ENCODE measurements around the gene ELFN1.

ELFN1 gene

GRCh38 chr7:1643270-1644092 lies 26.6 kb upstream of the ELFN1 start:
- DNase-seq: no peak

DNA sequence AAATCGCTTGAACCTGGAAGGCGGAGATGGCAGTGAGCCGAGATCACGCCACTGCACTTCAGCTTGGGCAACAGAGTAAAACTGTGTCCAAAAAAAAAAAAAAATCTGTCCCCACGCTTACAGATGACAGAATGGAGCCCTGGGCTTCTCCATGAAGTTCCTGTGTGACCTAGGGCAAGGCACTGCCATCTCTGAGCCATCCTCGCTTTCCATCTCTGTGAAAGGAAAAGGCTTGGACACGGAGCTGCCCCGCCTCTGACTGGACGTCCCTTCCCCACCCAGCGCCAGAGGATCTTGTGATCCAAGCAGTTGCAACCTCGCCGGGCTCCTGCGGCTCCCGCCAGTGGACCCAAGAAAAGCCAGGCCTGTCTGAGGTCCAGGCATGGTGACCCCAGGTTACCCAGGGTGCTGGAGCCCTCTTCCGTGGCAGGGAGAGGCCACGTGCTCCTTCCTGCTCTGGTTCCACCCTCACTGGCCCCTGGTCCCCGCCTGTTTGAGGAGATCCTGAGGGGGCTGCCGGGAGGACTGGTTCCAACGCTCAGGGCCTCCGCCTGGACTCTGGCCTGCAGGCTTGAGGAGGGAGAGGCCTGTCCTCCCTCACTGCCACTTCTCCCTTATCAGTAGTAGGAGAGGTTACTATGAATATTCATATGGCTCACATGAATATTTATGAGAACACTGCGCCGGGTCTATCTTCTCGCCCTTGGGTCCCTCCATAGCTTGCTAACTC lies 25.6 kb upstream of the ELFN1 start:
- no peak for DNase-seq

GRCh38 chr7:1645071-1645409 lies 25.0 kb upstream of the ELFN1 start:
- DNase-seq: no peak

GRCh38 chr7:1645476-1645875 lies 24.6 kb upstream of the ELFN1 start:
- no peak for DNase-seq

GRCh38 chr7:1646391-1646790 lies 23.7 kb upstream of the ELFN1 start:
- DNase-seq: no peak

GRCh38 chr7:1646957-1647891 lies 22.9 kb upstream of the ELFN1 start:
- DNase-seq: no peak

- no peak for DNase-seq
Measured at GRCh38 chr7:1647961-1648672, 22.0 kb upstream of the ELFN1 start.

DNA sequence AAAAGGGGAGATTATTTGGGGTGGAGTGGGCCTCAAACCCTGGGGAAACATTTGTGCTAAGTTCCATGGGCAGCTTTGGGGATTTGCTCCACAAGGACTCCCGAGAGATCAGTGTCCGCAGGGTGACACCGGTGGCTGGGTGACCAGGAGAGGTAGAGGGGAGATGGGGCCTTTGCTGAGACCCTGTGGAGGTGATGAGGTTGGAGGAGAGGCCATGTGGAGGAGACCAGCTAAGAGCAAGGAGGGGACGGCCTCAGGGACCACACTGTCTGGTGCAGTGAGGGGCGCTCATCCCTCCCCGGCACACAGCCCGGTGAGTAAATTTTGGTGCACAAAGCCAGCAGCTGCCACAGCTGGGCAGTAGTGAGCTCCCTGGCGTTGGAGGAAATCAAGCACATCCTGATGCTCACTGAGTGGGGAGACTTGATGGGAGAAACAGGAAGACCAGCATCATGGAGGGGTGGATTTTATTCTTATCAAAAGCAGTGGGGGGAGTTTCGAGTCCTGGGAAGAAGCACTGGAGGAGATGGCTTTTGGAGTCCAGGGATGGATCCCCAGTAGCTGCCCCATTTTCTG lies 20.2 kb upstream of the ELFN1 start:
- DNase-seq: no peak

DNA sequence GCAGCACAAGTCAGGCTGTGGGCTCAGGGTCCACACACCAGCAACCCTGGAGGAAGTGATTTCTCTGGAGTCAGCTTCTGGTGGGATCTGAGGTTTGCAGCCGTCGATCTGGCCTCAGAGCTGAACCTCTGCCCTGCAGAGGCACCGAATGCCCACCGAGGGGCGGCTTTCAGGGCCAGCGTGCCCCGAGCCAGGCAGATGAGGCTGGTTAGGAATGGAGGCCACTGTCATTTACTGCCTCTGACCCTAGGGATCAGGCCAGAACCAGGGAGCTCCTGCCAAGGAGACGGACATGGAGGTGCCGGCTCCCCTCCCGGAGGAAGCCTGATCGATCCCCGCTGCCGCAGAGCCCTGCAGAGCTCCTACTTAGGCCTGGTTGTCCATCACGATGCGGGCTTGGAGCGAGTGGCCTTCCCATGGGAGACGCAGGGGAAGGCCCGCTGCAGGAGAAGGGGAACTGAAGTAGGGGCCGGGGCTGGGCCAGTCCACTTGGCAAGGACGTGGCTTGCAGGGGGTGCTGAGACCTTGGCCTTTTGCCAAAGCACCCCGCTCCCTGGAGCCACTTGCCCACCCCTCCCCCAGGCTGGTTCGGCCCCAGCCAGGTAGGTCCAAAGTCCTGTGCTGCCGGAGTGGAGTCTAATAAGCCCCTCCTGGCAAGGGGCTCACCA lies 19.6 kb upstream of the ELFN1 start:
- no peak for DNase-seq

GRCh38 chr7:1651031-1651446 lies 19.0 kb upstream of the ELFN1 start:
- DNase-seq: no peak

- no peak for DNase-seq
Measured at GRCh38 chr7:1651891-1652290, 18.2 kb upstream of the ELFN1 start.

DNA sequence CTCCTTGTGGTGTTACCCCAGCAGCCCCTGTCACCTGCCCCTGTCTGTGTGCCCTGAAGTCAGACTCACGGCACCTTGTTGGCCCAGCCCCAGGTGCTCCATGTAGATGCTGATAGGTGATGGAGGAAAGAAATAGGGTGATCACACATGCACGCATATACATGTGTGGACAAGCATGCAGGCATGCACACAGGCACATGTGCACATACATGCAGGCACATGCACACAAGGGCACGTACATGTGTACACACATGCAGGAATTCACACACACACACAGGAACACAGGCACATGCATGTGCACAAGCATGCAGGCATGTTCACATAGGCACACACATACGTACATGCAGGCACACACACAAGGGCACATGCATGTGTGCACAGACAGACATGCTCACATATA lies 16.6 kb upstream of the ELFN1 start:
- no peak for DNase-seq

DNA sequence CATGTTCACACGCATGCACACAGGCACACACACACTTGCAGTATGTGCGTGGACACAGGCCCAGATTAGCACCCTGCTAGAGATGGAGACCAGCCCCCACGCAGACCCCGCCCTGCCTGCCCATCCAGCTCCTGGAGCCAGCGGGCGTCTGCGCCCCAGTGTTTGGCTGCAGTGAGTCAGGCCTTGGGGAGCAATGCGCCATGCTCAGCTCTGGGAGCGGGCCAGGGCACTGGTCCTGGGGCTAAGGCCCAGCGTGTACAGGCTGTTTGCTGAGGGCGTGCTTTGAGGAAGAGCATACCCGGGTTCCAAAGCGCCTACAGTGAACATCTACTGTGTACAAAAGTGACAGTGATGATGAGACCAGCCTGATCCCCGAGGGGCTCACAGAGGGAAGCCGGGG lies 16.0 kb upstream of the ELFN1 start:
- DNase-seq: no peak

GRCh38 chr7:1654738-1655475 lies 15.2 kb upstream of the ELFN1 start:
- no peak for DNase-seq

GRCh38 chr7:1659696-1660095 lies 10.4 kb upstream of the ELFN1 start:
- no peak for DNase-seq

DNA sequence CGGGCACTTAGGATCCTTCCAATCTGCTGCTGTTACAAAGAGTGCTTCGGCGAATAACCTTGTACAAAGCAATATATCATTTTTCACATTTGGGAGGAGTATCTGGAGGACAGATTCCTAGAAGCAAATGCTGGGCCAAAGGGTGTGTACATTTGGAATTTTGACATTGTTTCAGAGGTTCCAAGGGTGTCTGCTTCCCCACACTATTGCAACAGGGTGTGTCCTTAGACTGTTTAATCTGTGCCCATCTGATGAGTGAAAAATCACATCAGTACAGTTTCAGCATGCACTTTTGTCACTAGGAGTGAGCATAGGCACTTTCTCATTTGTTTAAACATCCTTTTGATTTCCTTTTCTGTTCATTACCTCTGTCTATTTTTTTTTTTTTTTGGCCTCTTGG lies 8.6 kb upstream of the ELFN1 start:
- DNase-seq: no peak

DNA sequence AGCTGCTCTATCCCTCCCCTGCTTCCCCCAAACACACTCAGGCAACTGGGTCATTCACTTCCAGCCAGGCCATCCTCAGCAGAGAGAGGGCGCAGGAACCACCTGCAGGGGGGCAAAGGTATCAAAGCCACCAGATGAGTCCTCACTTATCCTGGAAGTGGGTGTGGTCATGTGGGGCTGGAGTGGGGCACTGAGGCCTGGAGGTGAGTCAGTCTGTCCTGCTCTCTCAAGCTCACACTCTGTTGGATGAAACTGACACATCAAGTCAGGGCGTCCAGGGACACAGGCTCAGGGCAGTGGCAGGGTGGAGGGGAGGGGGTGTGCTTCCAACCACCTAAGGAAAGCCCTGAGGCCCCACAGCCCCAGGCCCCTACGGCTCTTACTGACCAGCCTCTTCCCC lies 8.0 kb upstream of the ELFN1 start:
- no peak for DNase-seq

DNA sequence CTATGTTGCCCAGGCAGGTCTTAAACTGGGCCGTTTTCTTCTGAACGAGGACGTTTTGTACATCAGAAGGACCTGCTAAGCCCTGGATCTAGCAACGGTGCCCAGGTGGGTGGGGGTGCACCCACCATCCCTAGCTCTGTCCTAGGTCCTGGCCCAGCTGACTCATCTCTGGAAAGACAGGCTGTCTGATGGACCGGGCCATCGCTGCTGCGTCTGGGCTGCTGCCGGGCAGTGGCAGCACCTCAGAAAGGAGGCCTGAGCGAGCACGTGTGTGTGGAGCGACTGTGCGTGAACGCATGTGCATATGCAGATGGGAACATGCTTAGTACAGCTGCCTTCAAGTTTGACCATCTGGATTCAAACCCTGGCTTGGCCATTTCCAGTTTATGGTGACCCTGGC lies 7.3 kb upstream of the ELFN1 start:
- DNase-seq: no peak

DNA sequence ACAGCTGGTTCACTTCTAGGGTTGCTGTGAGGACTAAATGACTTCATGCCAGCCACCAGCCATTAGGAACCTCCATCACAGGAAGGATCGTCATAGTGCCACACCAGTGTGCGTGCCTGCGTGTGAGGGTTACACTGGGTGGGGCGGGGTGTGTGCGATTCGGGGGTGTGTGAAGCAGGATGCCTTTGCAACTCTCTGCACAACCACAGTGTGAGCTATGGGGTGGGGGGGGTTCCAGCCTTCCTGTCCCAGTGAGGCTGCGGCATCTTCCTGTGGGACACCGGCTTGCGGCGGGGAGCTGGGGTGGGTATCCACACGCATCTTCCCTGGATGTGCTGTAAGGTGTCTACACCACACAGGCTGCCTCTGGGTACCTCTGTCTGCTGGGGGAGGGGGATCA lies 6.9 kb upstream of the ELFN1 start:
- DNase-seq: no peak

DNA sequence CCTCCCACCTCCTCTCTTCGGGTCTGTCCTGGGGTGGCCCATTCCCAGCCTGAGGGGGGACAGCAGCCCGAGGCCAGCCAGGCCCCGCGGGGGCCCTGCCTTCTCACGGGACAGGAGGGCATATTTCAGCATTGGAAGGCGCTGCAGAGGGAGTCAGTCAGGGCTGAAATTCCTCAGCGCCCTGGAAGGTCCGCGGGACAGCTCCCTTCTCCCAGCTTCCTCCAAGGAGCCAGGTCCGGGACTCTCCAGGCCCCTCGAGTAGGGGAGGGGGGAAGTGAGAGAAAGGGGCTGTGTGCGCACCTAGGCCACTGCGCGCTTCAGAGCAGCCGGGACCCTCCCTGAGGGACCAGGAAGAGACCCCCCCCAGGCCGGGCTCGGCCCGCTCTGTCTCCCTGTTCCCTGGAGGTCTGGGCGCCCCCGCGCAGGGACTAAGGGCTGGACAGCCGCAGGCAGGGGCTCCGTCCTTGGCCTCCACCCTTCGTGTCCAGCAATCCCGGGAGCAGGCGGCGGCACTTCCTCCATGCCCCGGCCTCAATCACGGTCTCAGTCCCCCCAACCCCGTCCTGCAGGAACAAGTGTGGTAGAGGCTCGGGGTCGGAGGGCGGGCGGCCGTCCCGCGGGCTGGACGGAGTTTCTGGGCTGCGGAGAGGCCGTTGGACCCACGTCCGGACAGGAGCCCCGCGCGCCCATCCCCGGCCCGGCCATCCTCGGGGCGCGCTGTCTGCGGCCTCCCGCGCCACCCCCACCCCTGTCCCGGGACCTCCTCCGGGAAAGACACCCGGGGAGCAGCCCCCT lies 6.0 kb upstream of the ELFN1 start:
- no peak for DNase-seq

Measured in central memory CD4-positive, alpha-beta T cell (primary cell).